AG09319 (cell line): Measurements from ENCODE around the gene HTR3B.
"Not testable (repeated sequence)": the region's sequence is repeated elsewhere in the genome, so short reads cannot be mapped to it uniquely, and the experiment has no call there.

Experiments used
- DNase-seq: peaks from one replicate; pipeline ENCODE4 v3.0.0-alpha.2; 2010; ENCODE audit warnings: low read depth; ENCODE audit errors: extremely low read depth
- CTCF ChIP-seq: IDR thresholded peaks from 2 replicates; pipeline ENCODE4 v1.5.1; 2011; ENCODE audit warnings: low read depth, mild to moderate bottlenecking, inconsistent platforms, low read length, moderate library complexity

The HTR3B gene

GRCh38 chr11:113906516-113906915, 1.9 kb downstream of the HTR3B start:
- TF ChIP-seq CTCF = no peak
- DNase-seq = no peak

GRCh38 chr11:113907152-113907551, 2.6 kb downstream of the HTR3B start:
- no peak for TF ChIP-seq CTCF
- DNase-seq = no peak

GRCh38 chr11:113907681-113908080, 3.1 kb downstream of the HTR3B start:
- no peak for DNase-seq
- no peak for TF ChIP-seq CTCF

- TF ChIP-seq CTCF = no peak
- DNase-seq = no peak
These were observed 3.5 kb downstream of the HTR3B start for GRCh38 chr11:113908098-113908497.

GRCh38 chr11:113911491-113911890, 6.9 kb downstream of the HTR3B start:
- not testable (repeated sequence) for DNase-seq

GRCh38 chr11:113923572-113923971, 19.0 kb downstream of the HTR3B start:
- no peak for DNase-seq
- TF ChIP-seq CTCF = no peak

- no peak for TF ChIP-seq CTCF
- DNase-seq = no peak
These were observed 21.9 kb downstream of the HTR3B start for GRCh38 chr11:113926273-113927197.

GRCh38 chr11:113928311-113928710, 23.7 kb downstream of the HTR3B start:
- no peak for DNase-seq

More at GRCh38 chr11:113928311-113928710, 23.7 kb downstream of the HTR3B start:
- no peak for TF ChIP-seq CTCF
